ENCODE data around the gene CST9. TPM values are rescaled to one million over a fixed set of nuclear protein-coding genes. Genes with fewer than 3 reads are reported as not detected.

The CST9 gene
- polyA plus RNA-seq, 1 donor (not counting 4 experiments of a cell fraction or from before 2014, with no cell fraction given), result not detected

GRCh38 chr20:23587631-23588030 lies 18.1 kb downstream of the CST9 start:
- no peak for FAIRE-seq
- Histone ChIP-seq H3K27me3 (ENCODE audit: control insufficient read depth, extremely low read depth, insufficient read depth, low read length) (no peaks in the 10 kb centered on the region), H3K4me1 (ENCODE audit: control insufficient read depth, extremely low read depth, insufficient read depth, low read length) (peaks cover 36% of the 10 kb centered on the region), H3K9me1 (ENCODE audit: control insufficient read depth, extremely low read depth, insufficient read depth, low read length) (peaks cover 3% of the 10 kb centered on the region), H3K4me3 (ENCODE audit: control insufficient read depth in 2 of 3, extremely low read depth in 1 of 3, insufficient read depth in 2 of 3, low read depth in 1 of 3, low read length in 3 of 3) (no peak overlapping the region), H3K79me2 (ENCODE audit: control insufficient read depth, insufficient read depth, low read length) (no peaks in the 10 kb centered on the region), H3K4me2 (ENCODE audit: control insufficient read depth, extremely low read depth, insufficient read depth, low read depth, low read length) (no peak overlapping the region), H3K27ac (ENCODE audit: control insufficient read depth, insufficient read depth, low read length) (no peak overlapping the region), H3K9me3 (ENCODE audit: control insufficient read depth, low read depth, low read length) (no peaks in the 10 kb centered on the region), H3K36me3 (ENCODE audit: control insufficient read depth in 2 of 2, extremely low read depth in 1 of 2, insufficient read depth in 2 of 2, low read length in 2 of 2) (no peaks in the 10 kb centered on the region), H3K9ac (ENCODE audit: control insufficient read depth, extremely low read depth, insufficient read depth, low read length) (no peak overlapping the region), H4K20me1 (ENCODE audit: control insufficient read depth, extremely low read depth, insufficient read depth, low read length) (no peaks in the 10 kb centered on the region), H2AFZ (ENCODE audit: control insufficient read depth, low read length) (no peak overlapping the region)
- DNase-seq (ENCODE audit: low read depth, low spot score), result no peak
- no peak for TF ChIP-seq EZH2 (IDR thresholded peaks at IDR 0.05; ENCODE audit: low read length)
- no peak for TF ChIP-seq CTCF (optimal IDR thresholded peaks at IDR 0.05 in 1 of 3, IDR thresholded peaks at IDR 0.05 in 1 of 3, conservative IDR thresholded peaks at IDR 0.05 in 1 of 3; ENCODE audit: extremely low read depth in 1 of 3, insufficient read depth in 2 of 3, low read length in 3 of 3)
- dilution Hi-C loops (cut with MboI; ENCODE audit: extremely low pct_ligation_motif_present, low sequenced_read_pairs), result no loop called here

- H3K27ac ChIP-seq (ENCODE audit: control insufficient read depth, insufficient read depth, low read length), result no peak overlapping the region
- no peaks in the 10 kb centered on the region for H3K27me3 ChIP-seq (ENCODE audit: control insufficient read depth, extremely low read depth, insufficient read depth, low read length)
- TF ChIP-seq CTCF (optimal IDR thresholded peaks at IDR 0.05 in 1 of 3, IDR thresholded peaks at IDR 0.05 in 1 of 3, conservative IDR thresholded peaks at IDR 0.05 in 1 of 3; ENCODE audit: extremely low read depth in 1 of 3, insufficient read depth in 2 of 3, low read length in 3 of 3), result no peak
- no peak for TF ChIP-seq EZH2 (IDR thresholded peaks at IDR 0.05; ENCODE audit: low read length)
- H3K9me3 ChIP-seq (ENCODE audit: control insufficient read depth, low read depth, low read length), result no peaks in the 10 kb centered on the region
- dilution Hi-C loops (cut with MboI; ENCODE audit: extremely low pct_ligation_motif_present, low sequenced_read_pairs), result no loop called here
- DNase-seq (ENCODE audit: low read depth, low spot score), result no peak
- peaks cover 3% of the 10 kb centered on the region for H3K9me1 ChIP-seq (ENCODE audit: control insufficient read depth, extremely low read depth, insufficient read depth, low read length)
- H3K79me2 ChIP-seq (ENCODE audit: control insufficient read depth, insufficient read depth, low read length), result no peaks in the 10 kb centered on the region
- no peak overlapping the region for H3K4me2 ChIP-seq (ENCODE audit: control insufficient read depth, extremely low read depth, insufficient read depth, low read depth, low read length)
- peaks cover 42% of the 10 kb centered on the region for H3K4me1 ChIP-seq (ENCODE audit: control insufficient read depth, extremely low read depth, insufficient read depth, low read length)
- H3K36me3 ChIP-seq (ENCODE audit: control insufficient read depth in 2 of 2, extremely low read depth in 1 of 2, insufficient read depth in 2 of 2, low read length in 2 of 2), result no peaks in the 10 kb centered on the region
- H2AFZ ChIP-seq (ENCODE audit: control insufficient read depth, low read length), result no peak overlapping the region
- H3K4me3 ChIP-seq (ENCODE audit: control insufficient read depth in 2 of 3, extremely low read depth in 1 of 3, insufficient read depth in 2 of 3, low read depth in 1 of 3, low read length in 3 of 3), result no peak overlapping the region
- H3K9ac ChIP-seq (ENCODE audit: control insufficient read depth, extremely low read depth, insufficient read depth, low read length), result no peak overlapping the region
- H4K20me1 ChIP-seq (ENCODE audit: control insufficient read depth, extremely low read depth, insufficient read depth, low read length), result no peaks in the 10 kb centered on the region
- FAIRE-seq, result no peak
Observed at GRCh38 chr20:23586735-23587525, 18.8 kb downstream of the CST9 start.
